SK-N-SH treated with all-trans-retinoic acid at 6 μM for 48 hours (cell line): Measurements from ENCODE around the gene CCR6.

Experiments used
- ARNTL ChIP-seq: fragments of 450-650 bp; formaldehyde crosslinking; IDR thresholded peaks from 2 replicates; pipeline ENCODE4 v1.5.0; 2020; ENCODE audit warnings: low read depth, mild to moderate bottlenecking, moderate library complexity, borderline replicate concordance
- BACH2 ChIP-seq: fragments of 250-450 bp; sonication (Bioruptor Pico); IDR thresholded peaks from 2 replicates; pipeline ENCODE4 v1.9.0; 2021; ENCODE audit warnings: mild to moderate bottlenecking, borderline replicate concordance
- CREB5 ChIP-seq: fragments of 250-450 bp; sonication (Bioruptor Pico); IDR thresholded peaks from 2 replicates; pipeline ENCODE4 v1.5.1; 2020; ENCODE audit warnings: low read depth, mild to moderate bottlenecking, moderate library complexity
- CSRNP3 ChIP-seq: fragments of 250-450 bp; sonication (Bioruptor Pico); IDR thresholded peaks from 2 replicates; pipeline ENCODE4 v1.5.1; 2021; ENCODE audit warnings: mild to moderate bottlenecking, moderate library complexity
- GLIS3 ChIP-seq: fragments of 250-450 bp; sonication (Bioruptor Pico); IDR thresholded peaks from 2 replicates; pipeline ENCODE4 v1.5.0; 2020; ENCODE audit warnings: mild to moderate bottlenecking, moderate library complexity
- ISL1 ChIP-seq: fragments of 250-450 bp; sonication (Bioruptor Pico); IDR thresholded peaks from 2 replicates; pipeline ENCODE4 v2.1.2; 2022; ENCODE audit warnings: mild to moderate bottlenecking, moderate library complexity
- TCF4 ChIP-seq: fragments of 250-450 bp; sonication (Bioruptor Pico); IDR thresholded peaks from 2 replicates; pipeline ENCODE4 v1.8.0; 2021; ENCODE audit warnings: mild to moderate bottlenecking, moderate library complexity, borderline replicate concordance
- ZFP3 ChIP-seq: fragments of 250-450 bp; sonication (Bioruptor Pico); IDR thresholded peaks from 2 replicates; pipeline ENCODE4 v1.5.0; 2020; ENCODE audit warnings: mild to moderate bottlenecking, moderate library complexity
- ZNF565 ChIP-seq: fragments of 450-650 bp; formaldehyde crosslinking; conservative IDR thresholded peaks from 2 replicates; pipeline ENCODE4 v1.5.0; 2020; ENCODE audit warnings: low read depth, mild to moderate bottlenecking, moderate library complexity
- ZNF8 ChIP-seq: fragments of 450-650 bp; formaldehyde crosslinking; IDR thresholded peaks from 2 replicates; pipeline ENCODE4 v1.5.0; 2020; ENCODE audit warnings: mild to moderate bottlenecking, moderate library complexity
- TF ChIP-seq, protein P1 (sequence below): fragments of 250-450 bp; sonication (Bioruptor Pico); IDR thresholded peaks from 2 replicates; pipeline ENCODE4 v1.8.0; 2020; ENCODE audit warnings: mild to moderate bottlenecking, moderate library complexity, borderline replicate concordance

GRCh38 chr6:167145461-167145860 is 22.6 kb downstream of the CCR6 start:
- TF ChIP-seq ZFP3 (CRISPR knock-in tag): no peak
- no peak for TF ChIP-seq TCF4 (CRISPR knock-in tag)
- no peak for TF ChIP-seq BACH2 (CRISPR knock-in tag)
- no peak for TF ChIP-seq GLIS3 (CRISPR knock-in tag)
- TF ChIP-seq, protein P1, sequence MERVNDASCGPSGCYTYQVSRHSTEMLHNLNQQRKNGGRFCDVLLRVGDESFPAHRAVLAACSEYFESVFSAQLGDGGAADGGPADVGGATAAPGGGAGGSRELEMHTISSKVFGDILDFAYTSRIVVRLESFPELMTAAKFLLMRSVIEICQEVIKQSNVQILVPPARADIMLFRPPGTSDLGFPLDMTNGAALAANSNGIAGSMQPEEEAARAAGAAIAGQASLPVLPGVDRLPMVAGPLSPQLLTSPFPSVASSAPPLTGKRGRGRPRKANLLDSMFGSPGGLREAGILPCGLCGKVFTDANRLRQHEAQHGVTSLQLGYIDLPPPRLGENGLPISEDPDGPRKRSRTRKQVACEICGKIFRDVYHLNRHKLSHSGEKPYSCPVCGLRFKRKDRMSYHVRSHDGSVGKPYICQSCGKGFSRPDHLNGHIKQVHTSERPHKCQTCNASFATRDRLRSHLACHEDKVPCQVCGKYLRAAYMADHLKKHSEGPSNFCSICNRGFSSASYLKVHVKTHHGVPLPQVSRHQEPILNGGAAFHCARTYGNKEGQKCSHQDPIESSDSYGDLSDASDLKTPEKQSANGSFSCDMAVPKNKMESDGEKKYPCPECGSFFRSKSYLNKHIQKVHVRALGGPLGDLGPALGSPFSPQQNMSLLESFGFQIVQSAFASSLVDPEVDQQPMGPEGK (CRISPR knock-in tag): no peak
- TF ChIP-seq CREB5 (CRISPR knock-in tag): no peak
- no peak for TF ChIP-seq ARNTL
- no peak for TF ChIP-seq CSRNP3 (CRISPR knock-in tag)
- no peak for TF ChIP-seq ZNF8 (CRISPR knock-in tag)
- TF ChIP-seq ISL1 (CRISPR knock-in tag): no peak
- TF ChIP-seq ZNF565: no peak
